ENCODE measurements around the gene CRTC1. TPM values are rescaled to one million over a fixed set of nuclear protein-coding genes. Genes with fewer than 3 reads are reported as not detected.
"Not testable (repeated sequence)": the region's sequence is repeated elsewhere in the genome, so short reads cannot be mapped to it uniquely, and the experiment has no call there.

CRTC1 gene
- polyA plus RNA-seq, 4 donors, result 5.8 to 20.7 (median 6.7) TPM

- H3K27ac ChIP-seq (ENCODE audit: low read depth in 1 of 3, low read length in 2 of 3); FAIRE-seq; H3K4me3 ChIP-seq (ENCODE audit: low read depth in 1 of 3, low read length in 3 of 3); H3K36me3 ChIP-seq (ENCODE audit: control insufficient read depth in 3 of 3, insufficient read depth in 2 of 3, low read depth in 1 of 3, low read length in 3 of 3); H3K27me3 ChIP-seq (ENCODE audit: control insufficient read depth in 3 of 3, insufficient read depth in 3 of 3, low read length in 3 of 3); DNase-seq; H3K9me3 ChIP-seq (ENCODE audit: control insufficient read depth in 2 of 2, insufficient read depth in 1 of 2, low read depth in 1 of 2, low read length in 1 of 2): not testable (repeated sequence)
- 95 to 100% (median 100%) methylated on average over 1 of the region's 1 CpG for WGBS, 3 donors
- peaks cover 0 to 11% (median 2%) of the 10 kb centered on the region in 3 donors for H3K4me1 ChIP-seq (ENCODE audit: control insufficient read depth in 3 of 3, insufficient read depth in 2 of 3, low read depth in 1 of 3, low read length in 2 of 3)
These were observed 3.3 kb upstream of the CRTC1 start for GRCh38 chr19:18680148-18680547.

GRCh38 chr19:18682807-18683108 lies 722 bp upstream of the CRTC1 start:
- no peak for FAIRE-seq
- H3K4me3 ChIP-seq (ENCODE audit: low read depth in 1 of 3, low read length in 3 of 3), result peak overlapping the region in 2 of 3 donors; percentile 58 to 71
- H3K27ac ChIP-seq (ENCODE audit: low read depth in 1 of 3, low read length in 2 of 3), result peak overlapping the region in 2 of 3 donors; percentile 67 to 90

GRCh38 chr19:18683958-18684641 lies 620 bp downstream of the CRTC1 start:
- WGBS, 3 donors, result 16 to 20% (median 17%) methylated on average over 10 to 16 of the region's 16 CpGs
- Histone ChIP-seq H3K4me3 (ENCODE audit: low read depth in 1 of 3, low read length in 3 of 3) (peak overlapping the region; percentile 61 to 72 (median 71)), H3K36me3 (ENCODE audit: control insufficient read depth in 3 of 3, insufficient read depth in 2 of 3, low read depth in 1 of 3, low read length in 3 of 3) (peaks cover 0 to 24% (median 0%) of the 10 kb centered on the region in 3 donors), H3K27ac (ENCODE audit: low read depth in 1 of 3, low read length in 2 of 3) (no peak overlapping the region), H3K4me1 (ENCODE audit: control insufficient read depth in 3 of 3, insufficient read depth in 2 of 3, low read depth in 1 of 3, low read length in 2 of 3) (peaks cover 0 to 11% (median 2%) of the 10 kb centered on the region in 3 donors), H3K27me3 (ENCODE audit: control insufficient read depth in 3 of 3, insufficient read depth in 3 of 3, low read length in 3 of 3) (no peaks in the 10 kb centered on the region), H3K9me3 (ENCODE audit: control insufficient read depth in 2 of 2, insufficient read depth in 1 of 2, low read depth in 1 of 2, low read length in 1 of 2) (no peaks in the 10 kb centered on the region)
- peak in 1 of 2 donors; percentile 52 for DNase-seq
- no peak for FAIRE-seq

More at GRCh38 chr19:18682807-18683108, 722 bp upstream of the CRTC1 start:
- peaks cover 0 to 11% (median 2%) of the 10 kb centered on the region in 3 donors for H3K4me1 ChIP-seq (ENCODE audit: control insufficient read depth in 3 of 3, insufficient read depth in 2 of 3, low read depth in 1 of 3, low read length in 2 of 3)
- H3K36me3 ChIP-seq (ENCODE audit: control insufficient read depth in 3 of 3, insufficient read depth in 2 of 3, low read depth in 1 of 3, low read length in 3 of 3), result peaks cover 0 to 16% (median 0%) of the 10 kb centered on the region in 3 donors
- no peaks in the 10 kb centered on the region for H3K9me3 ChIP-seq (ENCODE audit: control insufficient read depth in 2 of 2, insufficient read depth in 1 of 2, low read depth in 1 of 2, low read length in 1 of 2)
- 11 to 41% (median 27%) methylated on average over 7 to 8 of the region's 8 CpGs for WGBS, 3 donors
- H3K27me3 ChIP-seq (ENCODE audit: control insufficient read depth in 3 of 3, insufficient read depth in 3 of 3, low read length in 3 of 3), result no peaks in the 10 kb centered on the region
- no peak for DNase-seq

GRCh38 chr19:18684642-18684993 lies 1.1 kb downstream of the CRTC1 start:
- peaks cover 0 to 11% (median 2%) of the 10 kb centered on the region in 3 donors for H3K4me1 ChIP-seq (ENCODE audit: control insufficient read depth in 3 of 3, insufficient read depth in 2 of 3, low read depth in 1 of 3, low read length in 2 of 3)
- WGBS, 3 donors, result 78 to 96% (median 88%) methylated on average over 3 of the region's 3 CpGs
- H3K4me3 ChIP-seq (ENCODE audit: low read depth in 1 of 3, low read length in 3 of 3), result peak overlapping the region in 2 of 3 donors; percentile 71 to 72
- no peak for FAIRE-seq
- H3K36me3 ChIP-seq (ENCODE audit: control insufficient read depth in 3 of 3, insufficient read depth in 2 of 3, low read depth in 1 of 3, low read length in 3 of 3), result peaks cover 0 to 24% (median 0%) of the 10 kb centered on the region in 3 donors
- H3K27me3 ChIP-seq (ENCODE audit: control insufficient read depth in 3 of 3, insufficient read depth in 3 of 3, low read length in 3 of 3), result no peaks in the 10 kb centered on the region
- no peak overlapping the region for H3K27ac ChIP-seq (ENCODE audit: low read depth in 1 of 3, low read length in 2 of 3)
- DNase-seq, result no peak
- H3K9me3 ChIP-seq (ENCODE audit: control insufficient read depth in 2 of 2, insufficient read depth in 1 of 2, low read depth in 1 of 2, low read length in 1 of 2), result no peaks in the 10 kb centered on the region

GRCh38 chr19:18685597-18686190 lies 2.2 kb downstream of the CRTC1 start:
- no peaks in the 10 kb centered on the region for H3K27me3 ChIP-seq (ENCODE audit: control insufficient read depth in 3 of 3, insufficient read depth in 3 of 3, low read length in 3 of 3)
- peaks cover 0 to 28% (median 0%) of the 10 kb centered on the region in 3 donors for H3K36me3 ChIP-seq (ENCODE audit: control insufficient read depth in 3 of 3, insufficient read depth in 2 of 3, low read depth in 1 of 3, low read length in 3 of 3)
- no peak overlapping the region for H3K4me3 ChIP-seq (ENCODE audit: low read depth in 1 of 3, low read length in 3 of 3)
- no peak for DNase-seq
- no peak overlapping the region for H3K27ac ChIP-seq (ENCODE audit: low read depth in 1 of 3, low read length in 2 of 3)
- H3K4me1 ChIP-seq (ENCODE audit: control insufficient read depth in 3 of 3, insufficient read depth in 2 of 3, low read depth in 1 of 3, low read length in 2 of 3), result peaks cover 0 to 11% (median 2%) of the 10 kb centered on the region in 3 donors
- H3K9me3 ChIP-seq (ENCODE audit: control insufficient read depth in 2 of 2, insufficient read depth in 1 of 2, low read depth in 1 of 2, low read length in 1 of 2), result no peaks in the 10 kb centered on the region
- 75 to 91% (median 85%) methylated on average over 5 of the region's 5 CpGs for WGBS, 3 donors
- no peak for FAIRE-seq

- 89 to 93% (median 92%) methylated on average over 16 of the region's 16 CpGs for WGBS, 3 donors
- no peak for FAIRE-seq
- H3K36me3 ChIP-seq (ENCODE audit: control insufficient read depth in 3 of 3, insufficient read depth in 2 of 3, low read depth in 1 of 3, low read length in 3 of 3), result peaks cover 0 to 39% (median 0%) of the 10 kb centered on the region in 3 donors
- H3K27ac ChIP-seq (ENCODE audit: low read depth in 1 of 3, low read length in 2 of 3), result no peak overlapping the region
- no peaks in the 10 kb centered on the region for H3K27me3 ChIP-seq (ENCODE audit: control insufficient read depth in 3 of 3, insufficient read depth in 3 of 3, low read length in 3 of 3)
- DNase-seq, result no peak
- H3K4me1 ChIP-seq (ENCODE audit: control insufficient read depth in 3 of 3, insufficient read depth in 2 of 3, low read depth in 1 of 3, low read length in 2 of 3), result peaks cover 0 to 9% (median 2%) of the 10 kb centered on the region in 3 donors
- H3K9me3 ChIP-seq (ENCODE audit: control insufficient read depth in 2 of 2, insufficient read depth in 1 of 2, low read depth in 1 of 2, low read length in 1 of 2), result no peaks in the 10 kb centered on the region
- no peak overlapping the region for H3K4me3 ChIP-seq (ENCODE audit: low read depth in 1 of 3, low read length in 3 of 3)
These were observed 4.4 kb downstream of the CRTC1 start for GRCh38 chr19:18687740-18688465.

GRCh38 chr19:18696023-18696422 lies 12.5 kb downstream of the CRTC1 start:
- DNase-seq, result peak in 1 of 2 donors; percentile 74
- Histone ChIP-seq H3K27me3 (ENCODE audit: control insufficient read depth in 3 of 3, insufficient read depth in 3 of 3, low read length in 3 of 3) (no peaks in the 10 kb centered on the region), H3K9me3 (ENCODE audit: control insufficient read depth in 2 of 2, insufficient read depth in 1 of 2, low read depth in 1 of 2, low read length in 1 of 2) (no peaks in the 10 kb centered on the region), H3K4me1 (ENCODE audit: control insufficient read depth in 3 of 3, insufficient read depth in 2 of 3, low read depth in 1 of 3, low read length in 2 of 3) (peaks cover 0 to 10% (median 6%) of the 10 kb centered on the region in 3 donors), H3K36me3 (ENCODE audit: control insufficient read depth in 3 of 3, insufficient read depth in 2 of 3, low read depth in 1 of 3, low read length in 3 of 3) (peaks cover 0 to 30% (median 0%) of the 10 kb centered on the region in 3 donors), H3K4me3 (ENCODE audit: low read depth in 1 of 3, low read length in 3 of 3) (no peak overlapping the region), H3K27ac (ENCODE audit: low read depth in 1 of 3, low read length in 2 of 3) (no peak overlapping the region)
- no peak for FAIRE-seq
- 58 to 94% (median 93%) methylated on average over 12 of the region's 12 CpGs for WGBS, 3 donors

GRCh38 chr19:18697680-18698079 lies 14.2 kb downstream of the CRTC1 start:
- FAIRE-seq (no peak), DNase-seq (peak in 1 of 2 donors; percentile 65)
- Histone ChIP-seq H3K27ac (ENCODE audit: low read depth in 1 of 3, low read length in 2 of 3) (no peak overlapping the region), H3K36me3 (ENCODE audit: control insufficient read depth in 3 of 3, insufficient read depth in 2 of 3, low read depth in 1 of 3, low read length in 3 of 3) (peaks cover 0 to 19% (median 0%) of the 10 kb centered on the region in 3 donors), H3K9me3 (ENCODE audit: control insufficient read depth in 2 of 2, insufficient read depth in 1 of 2, low read depth in 1 of 2, low read length in 1 of 2) (no peaks in the 10 kb centered on the region), H3K4me1 (ENCODE audit: control insufficient read depth in 3 of 3, insufficient read depth in 2 of 3, low read depth in 1 of 3, low read length in 2 of 3) (peaks cover 0 to 15% (median 9%) of the 10 kb centered on the region in 3 donors), H3K4me3 (ENCODE audit: low read depth in 1 of 3, low read length in 3 of 3) (no peak overlapping the region), H3K27me3 (ENCODE audit: control insufficient read depth in 3 of 3, insufficient read depth in 3 of 3, low read length in 3 of 3) (no peaks in the 10 kb centered on the region)
- 36 to 71% (median 51%) methylated on average over 3 of the region's 3 CpGs for WGBS, 3 donors

All from small intestine (tissue), 7 donors.